ENCODE measurements around the gene TNFRSF25. TPM values are rescaled to one million over a fixed set of nuclear protein-coding genes. Genes with fewer than 3 reads are reported as not detected.

The TNFRSF25 gene
- total RNA-seq, 6 experiments from 2014 or later = 1.8 to 3.2 (median 2.7) TPM

GRCh38 chr1:6484826-6485167 is 18.8 kb upstream of the TNFRSF25 start:
- TF ChIP-seq, protein P1, sequence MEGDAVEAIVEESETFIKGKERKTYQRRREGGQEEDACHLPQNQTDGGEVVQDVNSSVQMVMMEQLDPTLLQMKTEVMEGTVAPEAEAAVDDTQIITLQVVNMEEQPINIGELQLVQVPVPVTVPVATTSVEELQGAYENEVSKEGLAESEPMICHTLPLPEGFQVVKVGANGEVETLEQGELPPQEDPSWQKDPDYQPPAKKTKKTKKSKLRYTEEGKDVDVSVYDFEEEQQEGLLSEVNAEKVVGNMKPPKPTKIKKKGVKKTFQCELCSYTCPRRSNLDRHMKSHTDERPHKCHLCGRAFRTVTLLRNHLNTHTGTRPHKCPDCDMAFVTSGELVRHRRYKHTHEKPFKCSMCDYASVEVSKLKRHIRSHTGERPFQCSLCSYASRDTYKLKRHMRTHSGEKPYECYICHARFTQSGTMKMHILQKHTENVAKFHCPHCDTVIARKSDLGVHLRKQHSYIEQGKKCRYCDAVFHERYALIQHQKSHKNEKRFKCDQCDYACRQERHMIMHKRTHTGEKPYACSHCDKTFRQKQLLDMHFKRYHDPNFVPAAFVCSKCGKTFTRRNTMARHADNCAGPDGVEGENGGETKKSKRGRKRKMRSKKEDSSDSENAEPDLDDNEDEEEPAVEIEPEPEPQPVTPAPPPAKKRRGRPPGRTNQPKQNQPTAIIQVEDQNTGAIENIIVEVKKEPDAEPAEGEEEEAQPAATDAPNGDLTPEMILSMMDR (IDR thresholded peaks at IDR 0.05) = no peak
- no peak for DNase-seq
- Mint-ChIP-seq H3K4me3 (peak overlapping the region; percentile 36; the same call in 1 of the 2 replicates), H3K27me3 (ENCODE audit: insufficient read depth) (peaks cover 18% of the 10 kb centered on the region), H3K27ac (no peak overlapping the region), H3K9me3 (no peaks in the 10 kb centered on the region), H3K4me1 (ENCODE audit: low read depth) (peaks cover 8% of the 10 kb centered on the region), H3K36me3 (ENCODE audit: low read depth) (no peaks in the 10 kb centered on the region)

DNA sequence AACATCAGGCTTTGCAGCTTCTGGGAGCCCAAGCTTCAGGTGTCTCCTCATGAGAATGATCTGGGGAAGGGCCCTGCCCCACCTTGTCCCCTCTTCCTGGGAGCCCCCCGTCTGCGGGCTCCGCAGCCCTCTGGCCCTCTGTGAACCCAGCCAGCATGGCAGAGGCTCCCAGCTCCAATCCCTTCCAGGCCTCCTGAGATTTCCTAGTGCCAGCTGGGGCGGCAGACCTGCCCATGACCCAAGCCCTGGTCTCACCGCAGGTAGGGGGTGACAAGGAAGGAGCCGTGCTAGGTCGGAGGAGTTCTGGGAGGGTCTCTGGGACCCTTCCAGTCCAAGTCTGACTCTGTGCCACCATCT is 17.8 kb upstream of the TNFRSF25 start:
- H3K27me3 Mint-ChIP-seq (ENCODE audit: insufficient read depth) = peaks cover 18% of the 10 kb centered on the region
- TF ChIP-seq, protein P1 (IDR thresholded peaks at IDR 0.05) = no peak

DNA sequence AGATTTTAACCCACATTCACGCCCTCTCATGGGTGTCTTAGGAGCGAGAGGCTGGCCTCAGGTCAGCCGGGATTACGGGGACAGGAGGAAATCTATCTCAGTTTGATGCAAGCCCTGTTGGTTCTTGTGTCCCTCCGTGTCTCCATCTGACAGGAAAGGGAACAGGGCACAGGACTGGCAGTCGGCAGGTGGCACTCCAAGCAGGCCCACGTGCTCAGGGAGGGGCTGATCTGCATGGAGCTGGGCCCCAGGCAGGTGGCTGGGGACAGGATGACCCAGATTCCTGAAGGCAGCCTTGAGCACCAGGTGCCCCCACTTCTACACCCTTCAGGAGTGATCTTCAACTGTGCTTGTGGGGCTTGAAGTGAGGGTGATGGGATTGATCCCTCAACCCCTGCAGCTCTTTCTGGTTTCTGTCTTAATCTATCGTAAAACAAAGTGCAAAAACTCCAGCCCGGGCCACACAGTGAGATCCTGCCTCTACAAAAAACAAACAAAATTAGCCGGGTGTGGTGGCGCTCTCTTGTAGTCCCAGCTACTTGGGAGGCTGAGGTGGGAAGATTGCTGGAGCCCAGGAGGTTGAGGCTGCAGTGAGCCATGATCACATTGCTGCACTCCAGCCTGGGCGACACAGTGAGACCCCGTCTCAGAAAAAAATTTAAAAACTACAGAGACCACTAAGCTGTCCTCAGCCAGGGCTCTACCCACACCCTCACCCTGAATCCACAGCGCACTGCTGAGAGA is 17.2 kb upstream of the TNFRSF25 start:
- H3K27me3 Mint-ChIP-seq (ENCODE audit: insufficient read depth) = peaks cover 18% of the 10 kb centered on the region
- H3K36me3 Mint-ChIP-seq (ENCODE audit: low read depth) = no peaks in the 10 kb centered on the region
- H3K4me3 Mint-ChIP-seq = no peak overlapping the region
- TF ChIP-seq, protein P1 (IDR thresholded peaks at IDR 0.05) = no peak
- H3K9me3 Mint-ChIP-seq = no peaks in the 10 kb centered on the region
- no peak overlapping the region for H3K27ac Mint-ChIP-seq
- no peak for DNase-seq
- peaks cover 8% of the 10 kb centered on the region for H3K4me1 Mint-ChIP-seq (ENCODE audit: low read depth)

More for the DNA sequence above, 17.8 kb upstream of the TNFRSF25 start:
- Mint-ChIP-seq H3K27ac (no peak overlapping the region), H3K9me3 (no peaks in the 10 kb centered on the region), H3K4me1 (ENCODE audit: low read depth) (peaks cover 8% of the 10 kb centered on the region), H3K36me3 (ENCODE audit: low read depth) (no peaks in the 10 kb centered on the region), H3K4me3 (no peak overlapping the region)
- no peak for DNase-seq

- Mint-ChIP-seq H3K27me3 (ENCODE audit: insufficient read depth) (peaks cover 18% of the 10 kb centered on the region), H3K4me1 (ENCODE audit: low read depth) (peaks cover 8% of the 10 kb centered on the region), H3K9me3 (no peaks in the 10 kb centered on the region), H3K36me3 (ENCODE audit: low read depth) (no peaks in the 10 kb centered on the region), H3K4me3 (no peak overlapping the region), H3K27ac (no peak overlapping the region)
- TF ChIP-seq, protein P1 (IDR thresholded peaks at IDR 0.05) = no peak
- no peak for DNase-seq
Measured at GRCh38 chr1:6481820-6482219, 15.8 kb upstream of the TNFRSF25 start.

DNA sequence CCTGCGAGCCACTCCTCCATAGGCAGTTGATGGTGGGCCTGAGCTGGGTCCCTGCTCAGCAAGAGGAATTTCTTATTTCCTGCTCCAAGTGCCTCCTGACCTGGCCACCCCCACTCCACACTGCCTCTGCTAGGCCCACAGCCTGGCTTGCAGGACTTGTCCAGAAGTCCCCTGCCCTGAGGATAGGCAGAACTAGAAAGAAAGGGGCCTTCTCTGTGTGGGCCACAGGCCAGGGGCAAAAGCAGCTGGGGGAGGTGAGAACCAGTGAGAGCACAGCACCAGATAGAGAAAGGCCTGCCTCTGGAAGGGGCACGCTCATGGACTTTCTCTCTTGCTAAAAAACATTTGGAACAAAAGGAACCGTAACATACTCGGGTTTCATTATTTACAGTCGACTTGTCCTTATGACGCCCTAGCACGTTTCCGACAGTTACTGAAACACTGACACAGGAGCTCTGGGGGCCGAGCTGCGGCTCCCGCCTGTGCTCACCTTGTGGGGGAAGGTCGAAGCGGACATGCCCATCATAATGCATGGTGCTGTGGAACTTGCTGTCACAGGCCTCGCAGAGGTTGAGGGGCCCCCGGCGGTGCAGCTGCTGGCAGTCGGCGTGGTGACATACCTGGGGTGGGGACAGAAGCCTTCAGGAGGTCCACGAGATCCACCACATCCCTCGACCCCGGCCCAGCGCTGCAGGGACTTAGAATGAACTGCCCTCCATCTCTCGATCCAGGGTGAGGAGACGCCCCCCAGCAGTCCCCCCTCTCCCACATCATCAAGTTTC is 11.3 kb upstream of the TNFRSF25 start:
- DNase-seq = no peak
- Mint-ChIP-seq H3K36me3 (ENCODE audit: low read depth) (no peaks in the 10 kb centered on the region), H3K27me3 (ENCODE audit: insufficient read depth) (peaks cover 5% of the 10 kb centered on the region), H3K9me3 (no peaks in the 10 kb centered on the region), H3K4me3 (no peak overlapping the region), H3K4me1 (ENCODE audit: low read depth) (no peaks in the 10 kb centered on the region), H3K27ac (no peak overlapping the region)
- TF ChIP-seq, protein P1 (IDR thresholded peaks at IDR 0.05) = no peak

Data from HFFc6 (cell line).